K562 (cell line): ENCODE measurements around the gene NUAK1. TPM values are rescaled to one million over a fixed set of nuclear protein-coding genes. Genes with fewer than 3 reads are reported as not detected.

ENCODE experiments used
- ATAC-seq: fragments of 200-7000 bp; cut with Tn5 transposase; 3 replicates; pipeline ENCODE4 v1.9.1; 2020; ENCODE audit warnings: moderate library complexity
- BruUV-seq: library from RNA; stranded (reverse); fragments of 400-500 nt; replicated peaks from 2 replicates; lab custom pipeline; 2021; lab: Mats Ljungman, UMichigan
- CTCF ChIA-PET: fragments of 300-600 bp; formaldehyde crosslinking; extraction: SDS; loops from one replicate; lab custom pipeline; 2021; ENCODE audit warnings: low intra/inter-chr PET ratio; lab: Yijun Ruan, JAX
- POLR2A ChIA-PET: fragments of 300-600, 350-650 bp; sonication (Branson Sonifier 250); formaldehyde crosslinking; extraction: SDS; loops from one replicate; lab custom pipeline; 2021; ENCODE audit warnings: antibody characterized with exemption, inconsistent platforms; lab: Yijun Ruan, JAX
- DNase-seq, 4 experiments: peaks; one replicate each; pipeline versions ENCODE4 v3.0.0 to v3.0.0-alpha.2; 2011 to 2018; ENCODE audit warnings: low spot score in 3 of 4, mixed read lengths in 3 of 4; ENCODE audit errors: extremely low read depth in 1 of 4
- FAIRE-seq: peaks from 2 replicates; lab custom pipeline; 2011; peaks lifted over from hg19 to GRCh38; lab: Jason Lieb, UNC
- H2AFZ ChIP-seq: 2 replicates; pipeline ENCODE4 v1.6.0; 2011; ENCODE audit warnings: low read depth, low read length, control low read depth, inconsistent platforms
- H3K27ac ChIP-seq: fragments of 200-600 bp; 3 replicates; pipeline ENCODE4 v1.8.0; 2011; ENCODE audit warnings: low read depth, mild to moderate bottlenecking, control low read depth, inconsistent platforms, low read length, moderate library complexity, mixed read lengths; ENCODE audit errors: extremely low read depth
- H3K27me3 ChIP-seq, 2 experiments: fragments of 300-600 bp in 1 of 2; 2 replicates in 1 of 2; 3 replicates in 1 of 2; pipeline versions ENCODE4 v1.6.0 to v1.8.0; 2011; ENCODE audit warnings: inconsistent platforms in 2 of 2, low read length in 2 of 2, mild to moderate bottlenecking in 1 of 2, mixed read lengths in 1 of 2, moderate library complexity in 1 of 2; ENCODE audit not compliant: control insufficient read depth in 2 of 2, insufficient read depth in 2 of 2
- H3K36me3 ChIP-seq: fragments of 300-600 bp; 3 replicates; pipeline ENCODE4 v1.8.0; 2011; ENCODE audit warnings: mild to moderate bottlenecking, low read length, inconsistent platforms; ENCODE audit not compliant: control insufficient read depth, insufficient read depth
- H3K4me1 ChIP-seq, 2 experiments: fragments of 200-600 bp in 1 of 2; replicated peaks in 1 of 2; 2 replicates in 1 of 2; 3 replicates in 1 of 2; pipeline versions ENCODE4 v1.5.1 to v1.8.0; 2011; ENCODE audit warnings: inconsistent platforms in 2 of 2, low read length in 2 of 2, mild to moderate bottlenecking in 1 of 2, mixed read lengths in 1 of 2, moderate library complexity in 1 of 2; ENCODE audit not compliant: control insufficient read depth in 2 of 2, insufficient read depth in 2 of 2
- H3K4me2 ChIP-seq: 2 replicates; pipeline ENCODE4 v1.6.1; 2011; ENCODE audit warnings: low read length, control low read depth, inconsistent platforms, mixed read lengths; ENCODE audit not compliant: insufficient read depth
- H3K4me3 ChIP-seq: fragments of 200-600 bp; sonication (generic), shearing (Covaris generic); 2 replicates; pipeline ENCODE4 v1.5.1; 2016; ENCODE audit warnings: control low read depth, inconsistent platforms
- H3K79me2 ChIP-seq: fragments of 200-600 bp; 3 replicates; pipeline ENCODE4 v1.8.0; 2011; ENCODE audit warnings: low read length, inconsistent platforms; ENCODE audit not compliant: control insufficient read depth, insufficient read depth
- H3K9ac ChIP-seq, 2 experiments: 2 replicates each; pipeline versions ENCODE4 v1.6.0 to v1.6.1; 2011; ENCODE audit warnings: low read depth in 2 of 2, low read length in 2 of 2, control low read depth in 1 of 2, inconsistent platforms in 1 of 2, mild to moderate bottlenecking in 1 of 2, mixed read lengths in 1 of 2; ENCODE audit not compliant: insufficient read depth in 1 of 2
- H3K9me1 ChIP-seq: one replicate; pipeline ENCODE4 v1.6.0; 2011; ENCODE audit warnings: inconsistent platforms, mild to moderate bottlenecking, low read length, moderate library complexity; ENCODE audit not compliant: control insufficient read depth, insufficient read depth
- H3K9me3 ChIP-seq: replicated peaks from 2 replicates; pipeline ENCODE4 v1.5.1; 2011; ENCODE audit warnings: low read depth, low read length, inconsistent platforms; ENCODE audit not compliant: control insufficient read depth, insufficient read depth
- H4K20me1 ChIP-seq: replicated peaks from 2 replicates; pipeline ENCODE4 v1.6.1; 2011; ENCODE audit warnings: low read length, inconsistent platforms, mixed read lengths; ENCODE audit not compliant: control insufficient read depth, insufficient read depth
- CREB3L1 ChIP-seq: fragments of 450-650 bp; IDR thresholded peaks from 2 replicates; pipeline ENCODE4 v1.6.1; 2014; ENCODE audit warnings: low read depth, mild to moderate bottlenecking, moderate library complexity, borderline replicate concordance
- DEAF1 ChIP-seq: fragments of 450-650 bp; formaldehyde crosslinking; IDR thresholded peaks from 2 replicates; pipeline ENCODE4 v1.4.0; 2020; ENCODE audit warnings: mild to moderate bottlenecking, moderate library complexity
- E2F3 ChIP-seq: fragments of 250-450 bp; sonication (Bioruptor Pico); IDR thresholded peaks from 2 replicates; pipeline ENCODE4 v1.4.0; 2020; ENCODE audit warnings: mild to moderate bottlenecking
- ESRRA ChIP-seq: fragments of 450-650 bp; IDR thresholded peaks from 2 replicates; pipeline ENCODE4 v1.6.1; 2014; ENCODE audit warnings: low read depth, mild to moderate bottlenecking, moderate library complexity, borderline replicate concordance
- FOXO4 ChIP-seq: fragments of 450-650 bp; formaldehyde crosslinking; IDR thresholded peaks from 2 replicates; pipeline ENCODE4 v1.4.0; 2020; ENCODE audit warnings: mild to moderate bottlenecking, moderate library complexity
- GABPB2 ChIP-seq: fragments of 250-450 bp; sonication (Bioruptor Pico); conservative IDR thresholded peaks from 2 replicates; pipeline ENCODE4 v1.5.1; 2021; ENCODE audit warnings: mild to moderate bottlenecking
- HMG20B ChIP-seq: fragments of 250-450 bp; sonication (Bioruptor Pico); IDR thresholded peaks from 2 replicates; pipeline ENCODE4 v1.5.0; 2021; ENCODE audit warnings: mild to moderate bottlenecking
- MXI1 ChIP-seq: IDR thresholded peaks from 2 replicates; pipeline ENCODE4 v1.6.1; 2011; ENCODE audit warnings: low read depth, mild to moderate bottlenecking, improper control_type of control experiment, low read length
- NFE2 ChIP-seq: IDR thresholded peaks from 2 replicates; pipeline ENCODE4 v1.6.1; 2014; ENCODE audit warnings: antibody characterized with exemption, low read depth
- PREB ChIP-seq: sonication (generic); formaldehyde crosslinking; IDR thresholded peaks from 2 replicates; pipeline ENCODE4 v1.8.1; 2023; ENCODE audit warnings: mild to moderate bottlenecking, missing genetic modification reagents
- ZBTB12 ChIP-seq: fragments of 250-450 bp; sonication (Bioruptor Pico); IDR thresholded peaks from 2 replicates; pipeline ENCODE4 v1.4.0; 2020
- ZEB2 ChIP-seq: fragments of 450-650 bp; IDR thresholded peaks from 2 replicates; pipeline ENCODE4 v1.6.1; 2016
- ZNF146 ChIP-seq: IDR thresholded peaks from one replicate; pipeline ENCODE4 v1.6.1; 2018; ENCODE audit warnings: missing compliant biosample characterization; ENCODE audit not compliant: unreplicated experiment
- ZNF23 ChIP-seq: fragments of 250-450 bp; sonication (Bioruptor Pico); IDR thresholded peaks from 2 replicates; pipeline ENCODE4 v1.4.0; 2020; ENCODE audit warnings: mild to moderate bottlenecking
- ZNF324 ChIP-seq: fragments of 250-450 bp; sonication (Bioruptor Pico); IDR thresholded peaks from 2 replicates; pipeline ENCODE4 v1.4.0; 2020; ENCODE audit warnings: mild to moderate bottlenecking
- ZSCAN32 ChIP-seq: fragments of 450-650 bp; formaldehyde crosslinking; IDR thresholded peaks from 2 replicates; pipeline ENCODE4 v1.4.0; 2020; ENCODE audit warnings: mild to moderate bottlenecking, moderate library complexity
- WGBS: fragments of 100-300 bp; shearing (Covaris generic); methylation state at CpG from one replicate; pipeline ENCODE4 v1.1.6; 2016; ENCODE audit warnings: low coverage, mixed read lengths; ENCODE audit not compliant: insufficient coverage; ENCODE audit errors: missing lambda C conversion rate; 5-methylcytosine and 5-hydroxymethylcytosine counted together
- in situ Hi-C: fragments of 300-500 bp; cut with MboI; formaldehyde crosslinking; loops from 4 replicates; pipeline ENCODE4 v1.15.0; 2018; ENCODE audit warnings: inconsistent platforms, mixed read lengths
- intact Hi-C: fragments of 100-400 bp; cut with micrococcal nuclease; formaldehyde crosslinking; loops from 2 replicates; pipeline ENCODE4 v1.14.2; 2022
- polyA plus RNA-seq, 8 experiments: library from polyadenylated mRNA; depleted of rRNA in 4 of 8; stranded (reverse) in 5 of 8; unstranded in 3 of 8; fragments of >200 nt; fragmentation: Nextera tagmentation in 2 of 8; fragmentation: Illumina TruSeq in 1 of 8; extraction: Ambion mirVana in 2 of 8; extraction: Trizol in 1 of 8; gene quantifications; 2 replicates each; pipeline versions ENCODE4 v1.2.1 to v1.2.3, GENCODE V29; 2011 to 2014; ENCODE audit warnings: inconsistent platforms in 1 of 8, missing spikeins in 1 of 8
- total RNA-seq, 7 experiments: library from RNA; depleted of rRNA in 6 of 7; stranded (reverse); fragments of >200 nt in 6 of 7; fragmentation: Illumina TruSeq in 2 of 7; extraction: Trizol in 2 of 7; gene quantifications; 2 replicates each; pipeline versions ENCODE4 v1.2.1 to v1.2.3, GENCODE V29; 2011 to 2021; ENCODE audit warnings: low replicate concordance in 1 of 7

The NUAK1 gene
- total and polyA plus RNA-seq, 9 of the 15 experiments (the other 6 are each of a cell fraction or from before 2014, with no cell fraction given), result 0.02 TPM; not detected in 8

- intact Hi-C loops, result loop anchor here (10.0 kb wide), 2 partner anchors 116 to 1936 kb away; no protein-coding TSS in a partner anchor
- Histone ChIP-seq H2AFZ (no peak overlapping the region), H3K9me3 (no peaks in the 10 kb centered on the region), H3K27ac (no peak overlapping the region), H3K9me1 (no peaks in the 10 kb centered on the region), H3K4me3 (no peak overlapping the region), H3K36me3 (no peaks in the 10 kb centered on the region), H4K20me1 (0 out of 2 replicates have a peak, but pooled peaks cover 3% of the 10 kb centered on the region), H3K79me2 (no peaks in the 10 kb centered on the region), H3K4me1 (no peaks in the 10 kb centered on the region; a peak in 1 of 5 replicates), H3K4me2 (no peak overlapping the region), H3K27me3 (peaks cover 2 to 14% of the 10 kb centered on the region in 2 experiments; a peak in 4 of 5 replicates), H3K9ac (no peak overlapping the region)
- WGBS, result 13% methylated on average over 15 of the region's 15 CpGs
- in situ Hi-C loops, result no loop called here
- ChIA-PET CTCF (no interaction called here), POLR2A (no interaction called here)
- no peak for DNase-seq
- ATAC-seq, result no peak
- FAIRE-seq, result no peak
- TF ChIP-seq ZBTB12 (CRISPR knock-in tag), result no peak
- TF ChIP-seq GABPB2 (CRISPR knock-in tag), result no peak
- no peak for TF ChIP-seq NFE2
- TF ChIP-seq HMG20B, result no peak
- no peak for TF ChIP-seq ZSCAN32 (CRISPR knock-in tag)
- TF ChIP-seq ZNF23, result no peak
- no peak for TF ChIP-seq CREB3L1
- no peak for TF ChIP-seq ZNF146 (CRISPR knock-in tag)
- TF ChIP-seq ZEB2, result no peak
- TF ChIP-seq DEAF1 (CRISPR knock-in tag), result no peak
- TF ChIP-seq E2F3, result no peak
- no peak for TF ChIP-seq MXI1
- no peak for TF ChIP-seq ESRRA
- no peak for TF ChIP-seq ZNF324 (CRISPR knock-in tag)
- no peak for TF ChIP-seq FOXO4 (CRISPR knock-in tag)
- TF ChIP-seq PREB (CRISPR knock-in tag), result no peak
- no TSS peak for BruUV-seq
Measured at GRCh38 chr12:106140223-106140986, 1.7 kb upstream of the NUAK1 start.
